Measurements from ENCODE around the gene HOXC9. TPM values are rescaled to one million over a fixed set of nuclear protein-coding genes. Genes with fewer than 3 reads are reported as not detected.
A peak's percentile ranks its signal among the peaks of the same experiment; 100 is the strongest.

HOXC9 gene
- total RNA-seq, 1 experiment from 2014 or later, result not detected

GRCh38 chr12:53952871-53953734, 46.9 kb upstream of the HOXC9 start:
- peak; percentile 21 for ATAC-seq
- TF ChIP-seq TEAD4 (CRISPR knock-in tag; IDR thresholded peaks at IDR 0.05), result peak; percentile 58; the same call in 1 of the 2 replicates
- no peak for TF ChIP-seq ZNF425 (CRISPR knock-in tag; conservative IDR thresholded peaks at IDR 0.05)
- TF ChIP-seq CREB1 (CRISPR knock-in tag; IDR thresholded peaks at IDR 0.05), result no peak
- no peak for TF ChIP-seq ZNF219 (CRISPR knock-in tag; IDR thresholded peaks at IDR 0.05; ENCODE audit: borderline replicate concordance)
- TF ChIP-seq ZBTB21 (CRISPR knock-in tag; IDR thresholded peaks at IDR 0.05; ENCODE audit: borderline replicate concordance), result no peak
- TF ChIP-seq EMX1 (CRISPR knock-in tag; IDR thresholded peaks at IDR 0.05), result no peak
- no peak for TF ChIP-seq NR2C2 (CRISPR knock-in tag; IDR thresholded peaks at IDR 0.05)
- TF ChIP-seq JUN (CRISPR knock-in tag; IDR thresholded peaks at IDR 0.05), result no peak
- no peak for TF ChIP-seq HMGA2 (CRISPR knock-in tag; IDR thresholded peaks at IDR 0.05)
- no peak for TF ChIP-seq USF1 (CRISPR knock-in tag; IDR thresholded peaks at IDR 0.05)
- TF ChIP-seq TEAD1 (CRISPR knock-in tag; IDR thresholded peaks at IDR 0.05), result peak; percentile 38; the same call in 1 of the 2 replicates
- no peak for TF ChIP-seq ZNF232 (CRISPR knock-in tag; IDR thresholded peaks at IDR 0.05)
- no peak for TF ChIP-seq ZNF532 (CRISPR knock-in tag; IDR thresholded peaks at IDR 0.05; ENCODE audit: borderline replicate concordance)
- no peak for TF ChIP-seq ZNF512 (CRISPR knock-in tag; IDR thresholded peaks at IDR 0.05; ENCODE audit: borderline replicate concordance)
- no peak for TF ChIP-seq RELA (CRISPR knock-in tag; IDR thresholded peaks at IDR 0.05; ENCODE audit: borderline replicate concordance)
- TF ChIP-seq PREB (CRISPR knock-in tag; IDR thresholded peaks at IDR 0.05; ENCODE audit: borderline replicate concordance), result no peak
- no peak for TF ChIP-seq MAX (CRISPR knock-in tag; IDR thresholded peaks at IDR 0.05)
- Mint-ChIP-seq H3K9me3 (no peaks in the 10 kb centered on the region), H3K27ac (no peak overlapping the region), H3K36me3 (no peaks in the 10 kb centered on the region), H3K4me3 (peak overlapping the region; percentile 23), H3K4me1 (peaks cover 28% of the 10 kb centered on the region), H3K27me3 (ENCODE audit: low read depth) (peaks cover 100% of the 10 kb centered on the region)
- ChIA-PET CTCF (interaction anchor here (0.6 to 4.9 kb wide), 16 partner anchors 8 to 728 kb away, joined by 3 to 26 read pairs (median 5); partner anchors contain the start of genes HOXC10 and HOXC5), POLR2A (interaction anchor here (0.5 to 1.6 kb wide), 5 partner anchors 14 to 102 kb away, joined by 3 to 4 read pairs (median 4); partner anchors contain the start of gene HOXC13)
- DNase-seq (ENCODE audit: low spot score), result peak; percentile 81

Data from WTC11 (cell line).